Measurements from ENCODE around the gene FLVCR2.

Gene FLVCR2, protein sequence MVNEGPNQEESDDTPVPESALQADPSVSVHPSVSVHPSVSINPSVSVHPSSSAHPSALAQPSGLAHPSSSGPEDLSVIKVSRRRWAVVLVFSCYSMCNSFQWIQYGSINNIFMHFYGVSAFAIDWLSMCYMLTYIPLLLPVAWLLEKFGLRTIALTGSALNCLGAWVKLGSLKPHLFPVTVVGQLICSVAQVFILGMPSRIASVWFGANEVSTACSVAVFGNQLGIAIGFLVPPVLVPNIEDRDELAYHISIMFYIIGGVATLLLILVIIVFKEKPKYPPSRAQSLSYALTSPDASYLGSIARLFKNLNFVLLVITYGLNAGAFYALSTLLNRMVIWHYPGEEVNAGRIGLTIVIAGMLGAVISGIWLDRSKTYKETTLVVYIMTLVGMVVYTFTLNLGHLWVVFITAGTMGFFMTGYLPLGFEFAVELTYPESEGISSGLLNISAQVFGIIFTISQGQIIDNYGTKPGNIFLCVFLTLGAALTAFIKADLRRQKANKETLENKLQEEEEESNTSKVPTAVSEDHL

DNA sequence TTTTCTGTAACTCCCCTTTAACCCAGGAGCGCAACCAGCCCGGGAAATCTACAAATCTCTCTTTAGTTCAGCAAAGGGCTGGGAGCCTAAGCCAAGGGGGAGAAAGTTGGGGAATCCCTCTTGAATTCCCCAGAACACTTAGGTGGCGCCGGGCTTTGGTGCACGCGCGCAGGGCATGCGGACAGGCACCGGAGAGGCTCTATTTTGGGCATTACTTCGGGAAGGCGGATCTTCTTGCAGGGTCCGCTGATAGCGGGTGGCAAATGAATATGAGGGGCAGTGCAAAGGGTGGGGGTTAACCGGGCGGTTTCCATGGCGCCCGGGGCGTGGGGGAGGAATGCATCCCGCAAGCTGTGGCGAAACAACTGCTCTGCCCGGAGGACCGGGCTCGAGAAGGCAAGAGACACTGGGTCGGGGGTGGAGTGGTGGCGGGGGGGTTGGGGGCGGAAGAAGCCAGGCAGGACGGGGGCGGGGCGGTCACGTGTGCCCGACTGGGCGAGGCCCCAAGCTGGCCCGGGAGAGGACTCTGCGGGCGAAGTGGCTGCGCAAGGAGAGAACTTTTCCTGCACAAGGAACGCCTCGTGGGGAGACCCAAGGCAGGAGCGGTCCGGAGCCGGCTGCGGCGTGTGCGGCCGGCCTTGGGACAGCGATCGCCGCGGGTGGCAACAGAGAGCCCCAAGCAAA, at the start of gene FLVCR2:
Gene FLVCR2 (plus strand): TSS at position 519 of the 684 bp plus-strand sequence. CDS start 353 bp downstream, outside the sequence.
- no peak for DNase-seq

- no peak for DNase-seq
Observed at GRCh38 chr14:75531256-75531655, 47.2 kb upstream of the FLVCR2 start.

- DNase-seq, result no peak
Observed at GRCh38 chr14:75531660-75532317, 46.6 kb upstream of the FLVCR2 start.

GRCh38 chr14:75533791-75534555, 44.4 kb upstream of the FLVCR2 start:
- no peak for DNase-seq

DNA sequence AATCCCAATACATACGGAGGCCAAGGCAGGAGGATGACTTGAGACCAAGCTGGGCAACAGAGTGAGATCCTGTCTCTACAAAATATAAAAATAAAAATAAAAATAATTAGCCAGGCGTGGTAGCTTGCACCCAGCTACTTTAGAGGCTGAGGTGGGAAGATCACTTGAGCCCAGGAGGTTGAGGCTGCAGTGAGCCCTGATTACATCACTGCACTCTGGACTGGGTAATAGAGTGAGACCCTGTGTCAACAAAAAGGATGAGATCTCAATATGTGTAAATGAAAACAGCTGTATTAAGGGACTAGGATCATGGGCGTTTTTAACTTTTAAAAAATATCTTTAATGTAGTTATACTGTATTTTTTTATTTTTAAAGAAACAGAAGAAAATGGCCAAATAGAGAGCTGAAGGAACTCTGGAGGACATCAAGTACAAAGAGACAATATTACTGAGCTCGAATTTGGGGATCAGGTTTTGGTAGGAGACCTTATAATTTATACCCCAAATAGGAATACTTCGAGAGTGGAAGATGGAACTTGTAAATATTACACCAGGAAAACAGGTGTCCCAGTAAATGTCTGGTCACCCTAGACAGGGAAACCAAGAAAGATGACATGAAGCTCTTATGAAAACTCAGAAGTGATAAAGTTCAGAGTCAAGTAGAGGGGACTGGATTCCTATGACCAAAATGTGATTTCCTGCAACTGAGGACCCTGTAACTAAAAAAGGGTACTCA, 43.1 kb upstream of the FLVCR2 start:
- DNase-seq, result no peak

DNA sequence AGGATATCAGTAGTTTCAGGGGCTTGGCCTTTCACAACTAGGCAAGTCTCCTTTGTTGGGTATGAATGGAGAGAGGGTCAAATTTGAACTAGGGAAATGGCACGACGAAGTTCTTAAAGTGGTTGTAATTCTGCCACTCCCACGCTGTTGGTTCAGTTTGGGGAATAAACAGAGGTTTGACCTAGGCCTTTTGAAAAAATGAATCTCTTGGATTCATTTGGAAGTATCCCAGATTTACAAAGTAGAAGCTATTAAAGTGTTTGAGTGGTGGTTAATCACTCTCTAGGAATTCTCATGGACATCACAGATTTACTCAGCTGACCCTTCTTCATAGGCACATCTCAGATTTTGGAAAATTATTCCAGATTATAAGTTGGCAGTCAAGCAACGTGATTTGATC, 41.3 kb upstream of the FLVCR2 start:
- DNase-seq, result no peak

- no peak for DNase-seq
Observed at GRCh38 chr14:75539162-75539560, 39.3 kb upstream of the FLVCR2 start.

DNA sequence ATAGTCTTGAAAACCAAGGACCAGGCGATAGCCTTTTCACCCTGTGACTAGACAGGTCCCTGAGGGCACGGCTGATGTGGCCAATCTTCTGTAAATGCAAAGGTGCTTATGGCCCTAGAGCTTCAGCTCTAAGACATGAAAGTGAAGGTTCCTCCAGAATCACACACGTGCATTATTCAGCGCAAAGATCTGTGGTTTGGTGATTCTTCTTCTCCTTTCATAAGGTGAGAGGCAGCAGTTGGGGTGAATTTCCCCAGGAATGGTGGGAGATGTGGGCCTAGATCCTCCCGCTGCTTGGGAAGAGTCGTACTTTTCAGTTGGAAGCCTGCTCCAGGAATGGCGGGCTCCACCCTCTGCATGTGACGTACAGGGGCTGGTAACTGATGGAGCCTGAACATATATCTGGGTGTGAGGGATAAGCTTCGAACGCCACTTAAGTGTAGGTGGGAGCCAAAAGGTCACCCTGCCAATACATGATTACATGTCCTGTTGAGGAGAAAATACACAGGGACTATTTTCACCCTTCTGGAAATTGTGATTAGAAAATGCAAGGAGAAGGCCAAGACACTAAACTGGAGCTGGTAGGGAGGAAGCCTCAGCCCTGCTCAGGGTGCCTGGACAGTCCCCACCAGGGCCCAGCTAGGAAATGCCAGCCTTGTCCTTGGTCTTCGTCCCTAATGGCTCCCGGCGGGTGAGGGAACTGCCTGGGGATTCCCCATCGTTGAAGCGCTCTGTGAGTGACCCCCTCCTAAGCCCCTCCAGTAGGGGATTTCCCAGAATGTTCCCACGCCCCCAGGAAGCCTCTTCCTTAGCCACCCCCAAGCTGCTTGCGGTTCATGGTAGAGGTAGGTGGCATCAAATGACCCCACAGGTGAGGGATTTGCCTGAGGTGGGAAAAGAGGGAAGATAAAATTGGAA, 38.6 kb upstream of the FLVCR2 start:
- DNase-seq, result no peak

DNA sequence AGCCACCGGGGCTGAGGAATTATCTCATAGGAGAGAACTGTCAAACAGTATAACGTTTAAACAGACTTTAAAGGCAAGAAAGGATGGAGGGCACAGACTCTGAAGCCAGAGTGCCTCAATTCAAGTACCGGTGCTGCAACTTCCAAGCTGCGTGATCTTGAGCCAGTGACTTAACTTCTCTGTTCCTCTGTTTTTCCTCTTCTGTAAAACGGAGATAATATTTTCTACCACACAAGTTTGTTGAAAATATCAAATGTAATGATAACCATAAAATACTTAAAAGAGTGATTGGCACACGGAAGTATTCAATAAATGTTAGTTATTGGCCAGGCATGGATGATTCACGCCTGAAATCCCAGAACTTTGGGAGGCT, 38.0 kb upstream of the FLVCR2 start:
- DNase-seq, result no peak

- DNase-seq, result no peak
Observed at GRCh38 chr14:75542588-75543091, 35.8 kb upstream of the FLVCR2 start.

DNA sequence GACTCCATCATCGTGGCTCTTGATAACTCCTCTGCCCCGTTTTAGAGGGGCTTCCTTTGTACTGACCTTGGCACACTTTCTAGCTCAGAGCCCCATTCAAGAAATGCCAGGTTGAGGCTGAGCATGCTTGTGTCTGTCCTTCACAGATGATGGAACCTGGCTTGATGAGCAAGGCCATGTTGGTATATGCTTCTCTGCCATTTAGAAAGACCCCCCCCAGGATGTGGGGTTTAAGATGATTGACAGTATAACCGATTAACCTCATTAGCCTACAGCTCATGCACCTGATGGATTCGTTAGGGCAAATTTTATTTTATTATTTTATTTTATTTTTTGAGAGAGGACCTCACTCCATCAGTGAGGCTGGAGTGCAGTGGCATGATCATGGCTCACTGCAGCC, 35.2 kb upstream of the FLVCR2 start:
- no peak for DNase-seq

DNA sequence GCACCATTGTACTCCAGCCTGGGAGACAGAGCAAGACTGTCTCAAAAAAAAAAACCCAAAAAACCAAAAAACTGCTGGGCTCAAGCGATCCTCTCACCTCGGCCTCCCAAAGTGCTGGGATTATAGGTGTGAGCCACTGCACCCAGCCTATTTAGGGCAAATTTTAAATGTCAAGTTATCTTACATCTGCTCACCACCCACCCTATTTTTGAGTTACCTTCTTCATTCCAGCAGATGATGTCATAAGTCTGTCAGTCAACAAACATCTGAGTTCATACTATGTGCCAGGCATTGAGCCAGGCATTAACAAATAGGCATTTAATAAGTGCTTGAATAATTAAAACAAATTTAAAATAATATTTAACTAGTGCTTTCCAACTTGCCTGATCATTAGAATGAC, 34.6 kb upstream of the FLVCR2 start:
- DNase-seq, result no peak

- no peak for DNase-seq
Observed at GRCh38 chr14:75545907-75546306, 32.5 kb upstream of the FLVCR2 start.

DNA sequence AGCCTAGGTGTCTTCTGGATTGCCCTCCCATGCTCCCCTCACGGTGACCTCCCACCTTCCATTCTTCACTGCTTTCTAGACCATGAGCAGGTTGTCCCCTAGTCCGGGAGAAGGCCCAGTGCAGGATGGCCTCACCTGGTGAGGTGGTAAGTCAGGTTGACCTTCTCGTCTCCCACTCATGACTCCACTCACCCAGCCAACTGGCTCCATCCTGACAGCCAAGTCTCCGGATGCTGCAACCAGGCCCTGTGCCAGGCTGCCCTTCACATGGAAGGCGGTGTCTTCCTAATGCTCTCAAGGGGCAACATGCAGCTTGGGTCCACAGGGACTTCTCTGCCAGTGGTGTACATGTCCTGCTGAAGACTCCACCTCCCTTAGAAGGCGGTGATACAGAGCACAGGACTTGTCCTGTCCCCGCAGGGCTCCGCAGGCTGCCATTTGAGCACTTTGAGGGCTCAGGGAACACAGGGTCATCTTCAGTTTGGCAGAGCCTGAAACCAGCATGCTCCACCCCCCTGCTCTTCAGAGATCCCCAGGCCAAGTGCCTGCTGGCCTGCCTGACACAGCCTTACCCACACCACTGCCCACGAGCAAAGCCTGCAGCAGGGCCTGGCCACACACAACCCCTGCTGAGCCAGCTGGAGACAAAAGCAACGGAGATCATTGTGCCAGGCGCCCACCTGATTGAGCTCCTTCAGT, 30.7 kb upstream of the FLVCR2 start:
- no peak for DNase-seq

DNA sequence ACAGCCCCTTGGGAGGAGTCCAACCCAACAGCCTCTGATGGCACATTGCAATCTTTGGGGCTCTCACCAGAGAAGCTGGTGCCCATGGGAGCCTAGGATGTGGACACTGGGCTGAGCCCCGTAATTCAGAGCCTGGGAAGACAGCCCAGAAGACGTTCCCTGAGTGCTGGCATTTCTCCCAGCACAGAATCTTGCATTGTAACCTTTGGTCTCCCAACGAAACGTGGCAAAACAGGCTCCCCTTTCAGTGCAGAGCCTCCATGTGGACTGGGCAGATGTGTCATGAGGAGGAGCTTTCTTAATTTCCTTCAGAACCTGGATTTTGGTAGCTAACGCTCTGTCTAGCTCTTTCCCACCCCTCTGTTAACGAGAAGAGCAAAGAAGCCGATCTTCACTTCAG, 29.9 kb upstream of the FLVCR2 start:
- no peak for DNase-seq

- no peak for DNase-seq
Observed at GRCh38 chr14:75549169-75549568, 29.3 kb upstream of the FLVCR2 start.

GRCh38 chr14:75551021-75551420, 27.4 kb upstream of the FLVCR2 start:
- no peak for DNase-seq

GRCh38 chr14:75553157-75553556, 25.3 kb upstream of the FLVCR2 start:
- DNase-seq, result no peak

DNA sequence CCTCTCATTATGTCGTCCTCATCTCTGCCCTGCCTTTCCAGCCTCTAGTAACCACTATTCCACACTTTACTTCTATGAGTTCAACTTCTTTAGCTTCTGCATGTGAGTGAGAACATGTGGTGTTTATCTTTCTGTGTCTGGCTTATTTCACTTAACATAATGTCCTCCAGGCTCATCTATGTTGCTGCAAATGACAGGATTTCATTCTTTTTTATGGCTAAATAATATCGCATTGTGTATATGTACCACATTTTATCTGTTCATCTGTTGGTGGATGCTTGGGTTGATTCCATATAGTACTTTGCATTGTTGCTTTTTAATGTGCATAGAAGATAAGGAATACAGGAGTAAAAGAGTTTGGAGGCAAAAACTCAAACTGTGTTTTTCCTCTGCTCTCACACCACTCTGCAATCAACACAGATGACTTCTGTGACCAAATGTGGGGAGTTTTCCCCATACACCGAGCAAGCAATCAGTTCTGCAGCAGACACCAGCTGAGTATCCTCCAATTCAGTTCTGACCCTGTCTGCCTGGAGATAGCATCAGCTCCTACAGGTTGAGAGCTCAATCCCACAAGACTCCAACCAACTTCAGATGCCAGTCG, 24.6 kb upstream of the FLVCR2 start:
- DNase-seq, result no peak

GRCh38 chr14:75554482-75554881, 23.9 kb upstream of the FLVCR2 start:
- no peak for DNase-seq
